GM20431 (cell line): ENCODE data around the gene EXOC6B.

ENCODE experiments used
- in situ Hi-C: fragments of 300-500 bp; cut with MseI, MboI; formaldehyde crosslinking; loops from one replicate; pipeline ENCODE4 v1.15.0; 2020; ENCODE audit warnings: low sequenced_read_pairs; ENCODE audit not compliant: unreplicated experiment

Gene EXOC6B

GRCh38 chr2:72204786-72205503 lies 620.9 kb downstream of the EXOC6B start:
- in situ Hi-C loops, result no loop called here

- in situ Hi-C loops, result no loop called here
Measured at GRCh38 chr2:72204156-72204785, 621.6 kb downstream of the EXOC6B start.

GRCh38 chr2:72198532-72199241 lies 627.1 kb downstream of the EXOC6B start:
- in situ Hi-C loops, result no loop called here

GRCh38 chr2:72193723-72194122 lies 632.1 kb downstream of the EXOC6B start:
- in situ Hi-C loops, result no loop called here

GRCh38 chr2:72191441-72191840 lies 634.4 kb downstream of the EXOC6B start:
- in situ Hi-C loops, result no loop called here

GRCh38 chr2:72185206-72185605 lies 640.6 kb downstream of the EXOC6B start:
- in situ Hi-C loops, result no loop called here

- in situ Hi-C loops, result no loop called here
Measured at GRCh38 chr2:72183466-72183865, 642.4 kb downstream of the EXOC6B start.

- in situ Hi-C loops, result no loop called here
Measured at GRCh38 chr2:72183016-72183415, 642.8 kb downstream of the EXOC6B start.

GRCh38 chr2:72182547-72182946 lies 643.3 kb downstream of the EXOC6B start:
- in situ Hi-C loops, result no loop called here

- in situ Hi-C loops, result no loop called here
Measured at GRCh38 chr2:72181616-72182015, 644.2 kb downstream of the EXOC6B start.

- in situ Hi-C loops, result no loop called here
Measured at GRCh38 chr2:72180351-72180750, 645.5 kb downstream of the EXOC6B start.

GRCh38 chr2:72178551-72178950 lies 647.3 kb downstream of the EXOC6B start:
- in situ Hi-C loops, result no loop called here

- in situ Hi-C loops, result no loop called here
Measured at GRCh38 chr2:72176281-72176680, 649.6 kb downstream of the EXOC6B start.

- in situ Hi-C loops, result no loop called here
Measured at GRCh38 chr2:72175636-72176035, 650.2 kb downstream of the EXOC6B start.

GRCh38 chr2:72173640-72174321 lies 652.1 kb downstream of the EXOC6B start:
- in situ Hi-C loops, result no loop called here

- in situ Hi-C loops, result no loop called here
Measured at GRCh38 chr2:72172478-72172877, 653.4 kb downstream of the EXOC6B start.

GRCh38 chr2:72166279-72166678 lies 659.6 kb downstream of the EXOC6B start:
- in situ Hi-C loops, result no loop called here

- in situ Hi-C loops, result no loop called here
Measured at GRCh38 chr2:72165792-72166191, 660.0 kb downstream of the EXOC6B start.

- in situ Hi-C loops, result no loop called here
Measured at GRCh38 chr2:72162574-72162973, 663.3 kb downstream of the EXOC6B start.

GRCh38 chr2:72159211-72159993 lies 666.4 kb downstream of the EXOC6B start:
- in situ Hi-C loops, result no loop called here
